HepG2 (cell line): ENCODE data around the gene HDAC3. TPM values are rescaled to one million over a fixed set of nuclear protein-coding genes. Genes with fewer than 3 reads are reported as not detected.

Experiments
- ATF7-NPFF ChIP-seq: sonication (generic); formaldehyde crosslinking; IDR thresholded peaks from 2 replicates; pipeline ENCODE4 v1.8.1; 2023; ENCODE audit warnings: mild to moderate bottlenecking, low read depth, missing genetic modification reagents, moderate library complexity
- BATF2 ChIP-seq: sonication (generic); formaldehyde crosslinking; IDR thresholded peaks from 2 replicates; pipeline ENCODE4 v1.8.0; 2022; ENCODE audit warnings: mild to moderate bottlenecking, missing genetic modification reagents, moderate library complexity
- FLYWCH1 ChIP-seq: sonication (generic); formaldehyde crosslinking; IDR thresholded peaks from 2 replicates; pipeline ENCODE4 v1.8.1; 2023; ENCODE audit warnings: mild to moderate bottlenecking, missing genetic modification reagents
- HNF1A ChIP-seq, 2 experiments: sonication (generic) in 1 of 2; formaldehyde crosslinking in 1 of 2; IDR thresholded peaks; 2 replicates each; pipeline versions ENCODE4 v1.4.0 to v1.6.1; 2016 to 2020; ENCODE audit warnings: borderline replicate concordance in 1 of 2, low read depth in 1 of 2, mild to moderate bottlenecking in 1 of 2, missing genetic modification reagents in 1 of 2
- MED1 ChIP-seq: sonication (generic); formaldehyde crosslinking; IDR thresholded peaks from 2 replicates; pipeline ENCODE4 v1.4.0; 2020; ENCODE audit warnings: missing genetic modification reagents
- MXD1 ChIP-seq: sonication (generic); formaldehyde crosslinking; IDR thresholded peaks from 2 replicates; pipeline ENCODE4 v1.4.0; 2020; ENCODE audit warnings: mild to moderate bottlenecking, missing genetic modification reagents
- NFATC3 ChIP-seq: sonication (generic); formaldehyde crosslinking; IDR thresholded peaks from 2 replicates; pipeline ENCODE4 v1.5.1; 2020; ENCODE audit warnings: mild to moderate bottlenecking, missing genetic modification reagents
- NR0B2 ChIP-seq: sonication (generic); formaldehyde crosslinking; IDR thresholded peaks from 2 replicates; pipeline ENCODE4 v1.4.0; 2020; ENCODE audit warnings: mild to moderate bottlenecking, missing genetic modification reagents
- SMARCE1 ChIP-seq: fragments of 450-650 bp; IDR thresholded peaks from 2 replicates; pipeline ENCODE4 v1.6.1; 2017; ENCODE audit warnings: borderline replicate concordance
- ZBTB4 ChIP-seq: sonication (generic); formaldehyde crosslinking; IDR thresholded peaks from 2 replicates; pipeline ENCODE4 v1.4.0; 2020; ENCODE audit warnings: missing genetic modification reagents, mild to moderate bottlenecking, borderline replicate concordance
- ZNF446 ChIP-seq: sonication (generic); formaldehyde crosslinking; IDR thresholded peaks from 2 replicates; pipeline ENCODE4 v1.5.0; 2020; ENCODE audit warnings: mild to moderate bottlenecking, missing genetic modification reagents
- ZNF530 ChIP-seq: sonication (generic); formaldehyde crosslinking; IDR thresholded peaks from 2 replicates; pipeline ENCODE4 v1.5.0; 2020; ENCODE audit warnings: low read depth, mild to moderate bottlenecking, missing genetic modification reagents
- ZNF574 ChIP-seq: sonication (generic); formaldehyde crosslinking; IDR thresholded peaks from 2 replicates; pipeline ENCODE4 v1.4.0; 2020; ENCODE audit warnings: missing genetic modification reagents
- ZNF746 ChIP-seq: sonication (generic); formaldehyde crosslinking; IDR thresholded peaks from 2 replicates; pipeline ENCODE4 v1.8.0; 2022; ENCODE audit warnings: mild to moderate bottlenecking, missing genetic modification reagents
- ZNF891 ChIP-seq: sonication (generic); formaldehyde crosslinking; IDR thresholded peaks from 2 replicates; pipeline ENCODE4 v1.5.0; 2020; ENCODE audit warnings: mild to moderate bottlenecking, missing genetic modification reagents
- polyA plus RNA-seq, 8 experiments: library from polyadenylated mRNA; depleted of rRNA in 3 of 8; stranded (reverse) in 7 of 8; unstranded in 1 of 8; fragments of >200 nt; fragmentation: Illumina TruSeq in 4 of 8; extraction: Trizol in 4 of 8; gene quantifications; 2 replicates each; pipeline versions ENCODE4 v1.2.1 to v1.2.3, GENCODE V29; 2011 to 2016; ENCODE audit warnings: low read depth in 4 of 8, missing spikeins in 1 of 8, mixed read lengths in 1 of 8; ENCODE audit not compliant: insufficient read depth in 1 of 8
- total RNA-seq, 5 experiments: library from RNA; depleted of rRNA; stranded (reverse); fragments of >200 nt; fragmentation: Illumina TruSeq; extraction: Trizol; gene quantifications; 2 replicates each; pipeline ENCODE4 v1.2.3, GENCODE V29; 2016; ENCODE audit warnings: low read depth in 1 of 5

Gene HDAC3
- total and polyA plus RNA-seq, 2 of the 13 experiments (the other 11 are each of a cell fraction or from before 2014, with no cell fraction given), result 84.0 to 94.1 TPM

GRCh38 chr5:141637123-141637766 is 596 bp upstream of the HDAC3 start (continued):
- TF ChIP-seq ZBTB4 (CRISPR knock-in tag) (peak; percentile 25; the same call in 1 of the 2 replicates), ZNF891 (CRISPR knock-in tag) (peak; percentile 76), ATF7-NPFF (CRISPR knock-in tag) (no peak), FLYWCH1 (CRISPR knock-in tag) (0 out of 2 replicates have a peak, but pooled peaks have one; percentile 55), HNF1A (IDR thresholded peaks at IDR 0.05; ENCODE audit: low read depth) (no peak), HNF1A (CRISPR knock-in tag; IDR thresholded peaks at IDR 0.05; ENCODE audit: borderline replicate concordance) (no peak), MXD1 (CRISPR knock-in tag) (0 out of 2 replicates have a peak, but pooled peaks have one; percentile 7), ZNF530 (CRISPR knock-in tag) (no peak), ZNF746 (CRISPR knock-in tag) (peak; percentile 71; the same call in 1 of the 2 replicates), NR0B2 (no peak), MED1 (CRISPR knock-in tag) (no peak; the same call in 1 of the 2 replicates), SMARCE1 (no peak), ZNF446 (CRISPR knock-in tag) (peak; percentile 30; the same call in 1 of the 2 replicates), ZNF574 (CRISPR knock-in tag) (peak; percentile 23; the same call in 1 of the 2 replicates), BATF2 (peak; percentile 89), NFATC3 (CRISPR knock-in tag) (no peak)
